A549 treated with Mapracorat at 1 μM for 4 hours (cell line): ENCODE data around the gene SNRNP48. TPM values are rescaled to one million over a fixed set of nuclear protein-coding genes. Genes with fewer than 3 reads are reported as not detected.

Experiments
- total RNA-seq: library from RNA; stranded (reverse); fragments of 200-300 nt; extraction: Qiagen RNA extraction; gene quantifications from 5 replicates; pipeline ENCODE4 v1.2.3, GENCODE V29; 2022

Gene SNRNP48
- 7.7 to 11.0 TPM (median 10.1 TPM) in 5 replicates for total RNA-seq

GRCh38 chr6:7589949-7590917 is at the start of gene SNRNP48:
Gene SNRNP48 (plus strand): TSS chr6:7590198. CDS start chr6:7590258, 60 bp downstream.

DNA sequence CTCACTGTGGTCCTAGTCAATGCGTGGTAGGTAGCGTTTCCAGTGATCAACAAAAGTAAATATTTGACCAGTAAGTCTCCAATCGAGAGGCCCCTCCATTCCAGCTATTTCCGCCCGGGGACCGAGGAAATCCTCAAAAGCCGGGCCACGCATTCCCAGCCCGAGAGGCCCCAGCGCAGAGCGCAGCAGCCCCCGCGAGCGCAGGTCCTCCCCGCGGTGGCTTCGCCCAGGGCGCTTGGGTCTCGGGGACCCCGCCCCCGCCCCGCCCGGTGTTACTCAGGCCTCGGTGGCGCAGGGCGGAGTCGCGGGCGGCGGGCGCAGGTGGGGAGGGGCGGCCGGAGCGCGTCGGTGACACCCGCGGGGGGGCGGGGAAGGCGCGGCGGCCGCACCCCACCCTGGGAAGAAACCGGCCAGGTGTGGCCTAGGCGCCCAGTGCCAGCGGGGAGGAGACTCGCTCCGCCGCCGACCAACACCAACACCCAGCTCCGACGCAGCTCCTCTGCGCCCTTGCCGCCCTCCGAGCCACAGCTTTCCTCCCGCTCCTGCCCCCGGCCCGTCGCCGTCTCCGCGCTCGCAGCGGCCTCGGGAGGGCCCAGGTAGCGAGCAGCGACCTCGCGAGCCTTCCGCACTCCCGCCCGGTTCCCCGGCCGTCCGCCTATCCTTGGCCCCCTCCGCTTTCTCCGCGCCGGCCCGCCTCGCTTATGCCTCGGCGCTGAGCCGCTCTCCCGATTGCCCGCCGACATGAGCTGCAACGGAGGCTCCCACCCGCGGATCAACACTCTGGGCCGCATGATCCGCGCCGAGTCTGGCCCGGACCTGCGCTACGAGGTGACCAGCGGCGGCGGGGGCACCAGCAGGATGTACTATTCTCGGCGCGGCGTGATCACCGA is 48.6 kb upstream of the SNRNP48 start, which contains the start of gene DSP:
TSS of gene DSP (plus strand) at position 497 of the 890 bp plus-strand sequence. CDS start at position 742, 245 bp downstream.

Other genes with a start within 250 kb of the SNRNP48 start
- gene CAGE1, start 200.5 kb upstream of the SNRNP48 start, total RNA-seq: not detected in 5 replicates
- gene RIOK1, start 200.4 kb upstream of the SNRNP48 start, total RNA-seq: 10.9 to 13.0 TPM (median 11.8 TPM) in 5 replicates
- 33.2 to 49.8 TPM (median 44.1 TPM) in 5 replicates for gene DSP, start 48.5 kb upstream of the SNRNP48 start, total RNA-seq
- gene BMP6, start 135.9 kb downstream of the SNRNP48 start, total RNA-seq: 15.1 to 21.5 TPM (median 19.6 TPM) in 5 replicates